Epithelial cell of esophagus (primary cell): ENCODE results near the gene NELL1.

Experiments
- DNase-seq: peaks from one replicate; pipeline ENCODE4 v3.0.0; 2010; ENCODE audit warnings: low read depth
- H3K4me3 ChIP-seq: 2 replicates; pipeline ENCODE4 v1.5.1; 2011; ENCODE audit warnings: mild to moderate bottlenecking, low read length, control low read depth
- CTCF ChIP-seq: IDR thresholded peaks from 2 replicates; pipeline ENCODE4 v1.5.1; 2011; ENCODE audit warnings: low read depth, mild to moderate bottlenecking, low read length, control low read depth, inconsistent platforms; ENCODE audit not compliant: insufficient read depth; ENCODE audit errors: missing control alignments

The NELL1 gene

GRCh38 chr11:21567645-21568290 lies 898.4 kb downstream of the NELL1 start:
- no peak for TF ChIP-seq CTCF
- no peak overlapping the region for H3K4me3 ChIP-seq
- DNase-seq = peak; percentile 17

GRCh38 chr11:21572210-21572609 lies 902.8 kb downstream of the NELL1 start:
- no peak for DNase-seq
- no peak for TF ChIP-seq CTCF
- no peak overlapping the region for H3K4me3 ChIP-seq

GRCh38 chr11:21582791-21583190 lies 913.4 kb downstream of the NELL1 start:
- TF ChIP-seq CTCF = no peak
- DNase-seq = no peak
- no peak overlapping the region for H3K4me3 ChIP-seq

- no peak for TF ChIP-seq CTCF
- no peak overlapping the region for H3K4me3 ChIP-seq
- no peak for DNase-seq
These were observed 919.4 kb downstream of the NELL1 start for GRCh38 chr11:21588754-21589153.

GRCh38 chr11:21602699-21603098 lies 933.3 kb downstream of the NELL1 start:
- no peak for DNase-seq
- no peak for TF ChIP-seq CTCF
- H3K4me3 ChIP-seq = no peak overlapping the region

GRCh38 chr11:21603886-21604285 lies 934.5 kb downstream of the NELL1 start:
- no peak overlapping the region for H3K4me3 ChIP-seq
- no peak for DNase-seq
- TF ChIP-seq CTCF = no peak

GRCh38 chr11:21604564-21604963 lies 935.2 kb downstream of the NELL1 start:
- DNase-seq = no peak
- H3K4me3 ChIP-seq = no peak overlapping the region
- TF ChIP-seq CTCF = no peak
